NCI-H1694 treated with DMSO at 0.1 percent for 48 hours (cell line): ENCODE results near the gene FKBP14.

ENCODE experiments used
- DNase-seq: peaks from one replicate; lab custom pipeline; 2025; lab: John Stamatoyannopoulos, UW

Gene FKBP14

GRCh38 chr7:30032310-30033125 is 6.0 kb upstream of the FKBP14 start:
- DNase-seq, result no peak

- DNase-seq, result no peak
These were observed 3.2 kb upstream of the FKBP14 start for GRCh38 chr7:30029696-30030095.

- no peak for DNase-seq
These were observed 2.5 kb upstream of the FKBP14 start for GRCh38 chr7:30028749-30029635.

- DNase-seq, result peak; percentile 72
These were observed 1.8 kb upstream of the FKBP14 start, which contains the start of gene PLEKHA8 for GRCh38 chr7:30028216-30028748. TSS of gene PLEKHA8 (plus strand) at chr7:30028412. CDS start at chr7:30028763, 351 bp downstream.

- DNase-seq, result peak; percentile 51
These were observed 1.3 kb upstream of the FKBP14 start for GRCh38 chr7:30027740-30028215.

- DNase-seq, result no peak
These were observed 559 bp upstream of the FKBP14 start for GRCh38 chr7:30027065-30027456.

GRCh38 chr7:30023524-30023923 is 3.0 kb downstream of the FKBP14 start:
- no peak for DNase-seq

GRCh38 chr7:30022991-30023390 is 3.5 kb downstream of the FKBP14 start:
- no peak for DNase-seq

GRCh38 chr7:30020535-30020934 is 6.0 kb downstream of the FKBP14 start:
- DNase-seq, result no peak

- DNase-seq, result no peak
These were observed 6.5 kb downstream of the FKBP14 start for GRCh38 chr7:30019960-30020359.

- no peak for DNase-seq
These were observed 7.1 kb downstream of the FKBP14 start for GRCh38 chr7:30019387-30019786.

- no peak for DNase-seq
These were observed 8.1 kb downstream of the FKBP14 start for GRCh38 chr7:30018451-30018850.

GRCh38 chr7:30012757-30013156 is 13.7 kb downstream of the FKBP14 start:
- DNase-seq, result no peak

- DNase-seq, result no peak
These were observed 16.5 kb downstream of the FKBP14 start for GRCh38 chr7:30010021-30010420.

- DNase-seq, result no peak
These were observed 21.0 kb downstream of the FKBP14 start for GRCh38 chr7:30005464-30005863.

- DNase-seq, result no peak
These were observed 23.4 kb downstream of the FKBP14 start for GRCh38 chr7:30003098-30003497.

- DNase-seq, result no peak
These were observed 24.5 kb downstream of the FKBP14 start for GRCh38 chr7:30001998-30002397.

GRCh38 chr7:29998489-29998888 is 28.0 kb downstream of the FKBP14 start:
- no peak for DNase-seq

- DNase-seq, result no peak
These were observed 30.2 kb downstream of the FKBP14 start for GRCh38 chr7:29996321-29996720.

GRCh38 chr7:29995652-29996051 is 30.9 kb downstream of the FKBP14 start:
- DNase-seq, result no peak

GRCh38 chr7:29993140-29993539 is 33.4 kb downstream of the FKBP14 start:
- no peak for DNase-seq

- DNase-seq, result no peak
These were observed 34.6 kb downstream of the FKBP14 start for GRCh38 chr7:29991937-29992336.

- no peak for DNase-seq
These were observed 35.6 kb downstream of the FKBP14 start for GRCh38 chr7:29990931-29991330.
